ENCODE measurements around the gene NCAPD2.
A peak's percentile ranks its signal among the peaks of the same experiment; 100 is the strongest.
"Not testable (repeated sequence)": the region's sequence is repeated elsewhere in the genome, so short reads cannot be mapped to it uniquely, and the experiment has no call there.

NCAPD2 gene

GRCh38 chr12:6494258-6494743 is 399 bp downstream of the NCAPD2 start:
- no peak for DNase-seq

- no peak for DNase-seq
Measured at GRCh38 chr12:6494968-6495367, 1.1 kb downstream of the NCAPD2 start.

- DNase-seq = not testable (repeated sequence)
Measured at GRCh38 chr12:6497291-6497690, 3.4 kb downstream of the NCAPD2 start.

GRCh38 chr12:6500466-6500865 is 6.6 kb downstream of the NCAPD2 start:
- no peak for DNase-seq

DNA sequence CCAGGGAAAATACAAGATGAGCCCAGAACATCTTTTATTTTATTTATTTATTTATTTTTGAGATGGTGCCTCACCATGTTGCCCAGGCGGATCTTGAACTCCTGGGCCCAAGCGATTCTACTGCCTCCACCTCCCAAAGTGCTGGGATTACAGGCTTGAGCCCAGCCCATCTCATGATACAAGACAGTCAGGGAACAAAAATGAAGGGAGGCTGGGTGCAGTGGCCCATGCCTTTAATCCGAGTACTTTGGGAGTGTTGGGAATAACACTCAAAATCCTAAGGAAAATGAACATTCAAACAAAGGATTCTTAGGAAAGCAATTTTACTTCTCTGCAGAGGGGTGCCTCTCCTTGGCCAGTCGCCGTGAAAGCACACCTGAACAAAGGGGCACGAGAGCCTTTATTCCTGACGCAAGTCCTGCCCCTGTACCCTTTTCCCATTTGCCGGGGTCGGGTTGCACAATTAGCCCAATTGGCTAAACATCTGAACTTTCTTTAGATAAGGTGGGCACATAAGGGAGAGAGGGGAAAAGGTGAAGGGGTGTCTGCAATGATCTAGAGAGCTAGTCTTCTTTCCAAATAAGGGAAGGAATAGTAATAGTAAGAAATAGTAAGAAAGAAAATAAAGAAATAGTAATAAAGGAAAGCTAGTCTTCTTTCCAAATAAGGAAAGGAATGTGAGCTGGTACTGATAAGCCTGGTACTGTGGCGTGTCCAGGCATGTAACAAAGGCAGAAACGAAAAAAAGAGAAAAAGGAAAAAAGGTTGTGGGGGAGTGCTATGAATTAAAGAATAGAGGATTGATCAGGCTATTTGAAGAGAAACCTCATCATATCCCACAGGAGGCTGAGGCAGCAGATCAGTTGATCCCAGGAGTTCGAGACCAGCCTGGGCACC is 13.4 kb downstream of the NCAPD2 start:
- no peak for DNase-seq

GRCh38 chr12:6508087-6508486 is 14.2 kb downstream of the NCAPD2 start:
- DNase-seq = no peak

GRCh38 chr12:6520186-6520585 is 26.3 kb downstream of the NCAPD2 start:
- no peak for DNase-seq

DNA sequence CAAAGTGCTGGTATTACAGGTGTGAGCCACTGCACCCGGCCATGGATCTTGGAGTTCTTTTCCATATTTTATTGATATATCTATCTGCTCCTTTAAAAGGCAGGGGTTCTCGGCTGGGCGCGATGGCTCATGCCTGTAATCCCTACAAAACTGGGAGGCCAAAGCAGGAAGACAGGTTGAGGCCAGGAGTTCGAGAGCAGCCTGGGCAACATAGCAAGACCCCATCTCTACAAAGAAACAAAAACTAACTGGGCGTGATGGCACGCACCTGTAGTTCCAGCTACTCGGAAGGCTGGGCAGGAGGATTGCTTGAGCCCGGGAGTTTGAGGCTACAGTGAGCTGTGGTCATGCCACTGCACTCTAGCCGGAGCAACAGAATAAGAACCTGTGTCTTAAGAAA is 28.3 kb downstream of the NCAPD2 start:
- DNase-seq = no peak

DNA sequence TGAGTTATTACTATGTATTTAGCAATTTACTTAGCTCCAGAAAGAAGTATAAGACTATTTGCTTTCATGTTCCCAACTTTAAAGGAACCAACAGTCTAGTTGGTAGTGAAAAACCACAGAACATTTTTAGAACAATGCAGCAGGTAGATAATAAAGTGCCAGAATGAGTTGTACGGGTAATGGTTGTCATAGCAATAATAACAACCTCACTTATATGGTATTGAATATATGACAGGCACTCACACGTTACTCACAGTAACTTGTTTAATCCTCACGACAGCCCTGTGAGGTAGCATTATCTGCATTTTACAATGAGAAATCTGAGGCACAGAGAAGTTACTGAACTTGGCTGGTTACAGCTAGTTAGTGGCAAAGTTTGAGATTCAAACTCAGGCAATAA is 29.8 kb downstream of the NCAPD2 start:
- no peak for DNase-seq

- no peak for DNase-seq
Measured at GRCh38 chr12:6524648-6525047, 30.7 kb downstream of the NCAPD2 start.

GRCh38 chr12:6526201-6526600 is 32.3 kb downstream of the NCAPD2 start:
- DNase-seq = no peak

DNA sequence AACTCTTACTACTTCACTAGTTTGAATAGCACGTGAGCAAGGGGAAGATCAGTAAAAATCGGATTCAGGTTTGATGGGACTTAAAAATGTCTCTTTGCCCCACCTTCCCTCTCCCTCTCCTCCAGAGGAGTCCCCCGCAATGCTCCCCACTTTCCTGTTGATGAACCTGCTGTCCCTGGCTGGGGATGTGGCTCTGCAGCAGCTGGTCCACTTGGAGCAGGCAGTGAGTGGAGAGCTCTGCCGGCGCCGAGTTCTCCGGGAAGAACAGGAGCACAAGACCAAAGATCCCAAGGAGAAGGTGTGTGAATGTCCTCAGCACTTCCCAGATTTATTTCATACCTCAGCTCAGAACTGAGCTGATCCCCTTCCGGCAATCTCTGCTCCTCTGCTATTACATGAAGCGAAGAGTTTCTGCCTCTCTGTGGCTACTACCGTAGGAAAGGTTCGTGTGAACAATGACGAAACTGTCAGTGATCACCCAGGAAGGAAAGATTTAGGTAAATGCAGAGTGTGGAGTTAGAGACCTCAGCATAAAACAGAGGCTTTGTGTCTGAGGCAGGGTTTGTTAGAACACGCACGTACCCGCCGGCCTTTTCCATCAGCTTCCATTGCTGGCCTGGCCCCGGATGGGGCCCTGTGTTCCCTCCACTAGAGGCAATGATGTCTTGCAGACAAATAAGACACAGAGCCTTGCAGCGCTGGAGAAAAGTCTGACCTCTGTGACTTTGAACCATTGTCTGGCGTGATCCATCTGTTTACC is 33.0 kb downstream of the NCAPD2 start:
- no peak for DNase-seq

DNA sequence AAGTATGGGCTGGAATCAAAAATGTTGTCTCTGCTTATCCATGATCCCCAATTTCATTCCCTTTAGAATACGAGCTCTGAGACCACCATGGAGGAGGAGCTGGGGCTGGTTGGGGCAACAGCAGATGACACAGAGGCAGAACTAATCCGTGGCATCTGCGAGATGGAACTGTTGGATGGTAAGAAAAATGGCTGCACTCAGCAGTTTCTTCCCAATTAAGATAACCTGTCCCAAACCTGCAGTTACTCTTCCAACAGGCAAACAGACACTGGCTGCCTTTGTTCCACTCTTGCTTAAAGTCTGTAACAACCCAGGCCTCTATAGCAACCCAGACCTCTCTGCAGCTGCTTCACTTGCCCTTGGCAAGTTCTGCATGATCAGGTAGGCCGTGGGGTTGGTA is 33.8 kb downstream of the NCAPD2 start:
- no peak for DNase-seq

DNA sequence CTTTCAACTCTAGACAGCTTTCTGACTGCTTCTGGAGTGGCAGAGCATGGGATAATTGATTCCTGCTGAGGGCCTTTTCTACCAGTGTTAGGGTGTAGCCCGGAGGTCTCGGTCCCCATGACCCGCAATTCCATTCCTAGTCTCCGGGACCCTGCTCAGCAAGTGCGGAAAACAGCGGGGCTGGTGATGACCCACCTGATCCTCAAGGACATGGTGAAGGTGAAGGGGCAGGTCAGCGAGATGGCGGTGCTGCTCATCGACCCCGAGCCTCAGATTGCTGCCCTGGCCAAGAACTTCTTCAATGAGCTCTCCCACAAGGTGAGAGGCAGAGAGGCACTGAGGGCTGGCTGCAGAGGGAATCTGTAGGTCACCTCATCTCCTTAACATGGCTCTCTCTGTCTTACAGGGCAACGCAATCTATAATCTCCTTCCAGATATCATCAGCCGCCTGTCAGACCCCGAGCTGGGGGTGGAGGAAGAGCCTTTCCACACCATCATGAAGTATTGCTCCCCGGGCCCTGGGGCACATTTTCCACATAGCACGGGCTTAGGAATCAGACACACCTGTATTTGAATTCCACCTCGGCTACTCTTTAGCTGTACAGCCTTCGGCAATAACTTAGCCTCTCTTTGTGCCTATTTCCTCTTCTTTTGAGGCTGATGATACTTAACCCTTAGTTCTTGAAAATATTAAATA is 34.8 kb downstream of the NCAPD2 start:
- no peak for DNase-seq

DNA sequence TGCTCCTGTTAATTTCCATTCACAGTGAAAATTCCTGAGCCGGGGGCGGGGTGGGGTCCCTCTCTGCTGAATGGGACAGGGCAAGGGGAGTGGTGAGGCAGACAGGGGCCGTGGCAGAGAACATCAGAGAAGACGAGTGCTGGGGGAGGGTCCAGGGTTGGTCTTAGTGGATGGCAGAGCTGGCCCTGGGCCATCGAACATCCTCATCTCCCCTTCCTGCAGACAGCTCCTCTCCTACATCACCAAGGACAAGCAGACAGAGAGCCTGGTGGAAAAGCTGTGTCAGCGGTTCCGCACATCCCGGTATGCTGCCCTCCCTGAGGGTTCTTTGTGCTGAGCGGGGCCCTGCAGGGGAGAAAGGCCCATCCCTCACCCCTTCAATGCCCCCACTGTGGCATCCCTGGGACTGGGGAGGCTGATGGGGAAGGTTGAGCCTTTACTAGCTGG is 35.4 kb downstream of the NCAPD2 start:
- DNase-seq = no peak

- no peak for DNase-seq
Measured at GRCh38 chr12:6530576-6531260, 36.8 kb downstream of the NCAPD2 start.

GRCh38 chr12:6532051-6532926 is 38.4 kb downstream of the NCAPD2 start:
- DNase-seq = peak; percentile 58 to 74

DNA sequence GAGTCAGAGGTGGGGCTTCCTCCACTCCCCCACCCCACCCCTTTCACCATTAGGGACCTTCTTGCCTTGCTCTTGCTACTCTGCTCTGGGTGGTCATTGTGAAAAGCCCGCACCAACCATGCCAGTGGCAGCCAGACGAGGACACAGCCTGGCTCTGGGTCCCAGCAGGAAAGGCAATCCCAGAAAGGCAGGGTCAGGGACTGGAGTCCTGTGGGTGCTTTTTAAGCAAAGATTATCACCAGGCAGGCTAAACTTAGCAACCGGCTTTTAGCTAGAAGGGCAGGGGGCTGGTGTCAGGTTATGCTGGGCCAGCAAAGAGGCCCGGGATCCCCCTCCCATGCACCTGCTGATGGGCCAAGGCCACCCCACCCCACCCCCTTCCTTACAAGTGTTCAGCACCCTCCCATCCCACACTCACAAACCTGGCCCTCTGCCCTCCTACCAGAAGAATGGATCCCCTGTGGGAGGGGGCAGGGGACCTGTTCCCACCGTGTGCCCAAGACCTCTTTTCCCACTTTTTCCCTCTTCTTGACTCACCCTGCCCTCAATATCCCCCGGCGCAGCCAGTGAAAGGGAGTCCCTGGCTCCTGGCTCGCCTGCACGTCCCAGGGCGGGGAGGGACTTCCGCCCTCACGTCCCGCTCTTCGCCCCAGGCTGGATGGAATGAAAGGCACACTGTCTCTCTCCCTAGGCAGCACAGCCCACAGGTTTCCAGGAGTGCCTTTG is 39.2 kb downstream of the NCAPD2 start:
- DNase-seq = peak in 1 of 2 donors; percentile 24

- no peak for DNase-seq
Measured at GRCh38 chr12:6533653-6533922, 39.7 kb downstream of the NCAPD2 start.

DNA sequence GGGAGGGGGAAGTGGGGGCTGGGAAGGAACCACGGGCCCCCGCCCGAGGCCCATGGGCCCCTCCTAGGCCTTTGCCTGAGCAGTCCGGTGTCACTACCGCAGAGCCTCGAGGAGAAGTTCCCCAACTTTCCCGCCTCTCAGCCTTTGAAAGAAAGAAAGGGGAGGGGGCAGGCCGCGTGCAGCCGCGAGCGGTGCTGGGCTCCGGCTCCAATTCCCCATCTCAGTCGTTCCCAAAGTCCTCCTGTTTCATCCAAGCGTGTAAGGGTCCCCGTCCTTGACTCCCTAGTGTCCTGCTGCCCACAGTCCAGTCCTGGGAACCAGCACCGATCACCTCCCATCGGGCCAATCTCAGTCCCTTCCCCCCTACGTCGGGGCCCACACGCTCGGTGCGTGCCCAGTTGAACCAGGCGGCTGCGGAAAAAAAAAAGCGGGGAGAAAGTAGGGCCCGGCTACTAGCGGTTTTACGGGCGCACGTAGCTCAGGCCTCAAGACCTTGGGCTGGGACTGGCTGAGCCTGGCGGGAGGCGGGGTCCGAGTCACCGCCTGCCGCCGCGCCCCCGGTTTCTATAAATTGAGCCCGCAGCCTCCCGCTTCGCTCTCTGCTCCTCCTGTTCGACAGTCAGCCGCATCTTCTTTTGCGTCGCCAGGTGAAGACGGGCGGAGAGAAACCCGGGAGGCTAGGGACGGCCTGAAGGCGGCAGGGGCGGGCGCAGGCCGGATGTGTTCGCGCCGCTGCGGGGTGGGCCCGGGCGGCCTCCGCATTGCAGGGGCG is 40.2 kb downstream of the NCAPD2 start, which contains the start of gene GAPDH:
Gene GAPDH, plus strand, starts transcription at position 595 of the 772 bp plus-strand sequence. CDS start 316 bp downstream, outside the sequence.
- peak; percentile 90 to 91 for DNase-seq

All from inflammatory macrophage treated with lipopolysaccharide for 1 hour (primary cell).